SK-N-MC (cell line): Measurements from ENCODE around the gene ZBTB4.

Experiments
- DNase-seq: peaks from one replicate; pipeline ENCODE4 v3.0.0-alpha.2; 2011; ENCODE audit warnings: low read depth, low spot score
- H3K27ac ChIP-seq: fragments of 200-600 bp; sonication (generic); 2 replicates; pipeline ENCODE4 v1.5.1; 2016; ENCODE audit warnings: mixed run types
- H3K36me3 ChIP-seq: fragments of 200-600 bp; sonication (generic); 2 replicates; pipeline ENCODE4 v1.6.1; 2017; ENCODE audit warnings: antibody characterized with exemption, low read length, mixed read lengths; ENCODE audit not compliant: insufficient read depth
- H3K4me3 ChIP-seq: fragments of 200-600 bp; sonication (generic); 2 replicates; pipeline ENCODE4 v1.5.1; 2016
- H3K9ac ChIP-seq: fragments of 200-600 bp; sonication (generic); 2 replicates; pipeline ENCODE4 v1.8.0; 2017; ENCODE audit warnings: mixed run types, mixed read lengths; ENCODE audit not compliant: insufficient read length
- H3K9me3 ChIP-seq: fragments of 200-600 bp; sonication (generic); 2 replicates; pipeline ENCODE4 v1.6.1; 2017; ENCODE audit warnings: low read depth, mild to moderate bottlenecking, antibody characterized with exemption, low read length, moderate library complexity, mixed read lengths
- EZH2 ChIP-seq: fragments of 200-600 bp; sonication (generic); IDR thresholded peaks from one replicate; pipeline ENCODE4 v1.6.1; 2017; ENCODE audit warnings: antibody characterized with exemption
- FOXP2 ChIP-seq: optimal IDR thresholded peaks from 2 replicates; pipeline ENCODE3; 2011; ENCODE audit warnings: mild to moderate bottlenecking, moderate library complexity; ENCODE audit not compliant: insufficient read depth; ENCODE audit errors: extremely low read length, control extremely low read depth
- POLR2AphosphoS5 ChIP-seq: IDR thresholded peaks from 2 replicates; pipeline ENCODE4 v1.6.1; 2012; ENCODE audit warnings: mild to moderate bottlenecking, low read depth, low read length, borderline replicate concordance

Gene ZBTB4

GRCh38 chr17:7468290-7468689 is 11.1 kb downstream of the ZBTB4 start:
- no peak for DNase-seq
- Histone ChIP-seq H3K27ac (no peak overlapping the region), H3K9ac (no peak overlapping the region), H3K4me3 (no peak overlapping the region), H3K9me3 (no peaks in the 10 kb centered on the region), H3K36me3 (no peaks in the 10 kb centered on the region; the same call in 1 of the 2 replicates)
- TF ChIP-seq FOXP2 (no peak), POLR2AphosphoS5 (no peak), EZH2 (no peak)

- Histone ChIP-seq H3K27ac (no peak overlapping the region), H3K9ac (no peak overlapping the region), H3K36me3 (no peaks in the 10 kb centered on the region; the same call in 1 of the 2 replicates), H3K9me3 (no peaks in the 10 kb centered on the region), H3K4me3 (no peak overlapping the region)
- TF ChIP-seq EZH2 = no peak
- TF ChIP-seq FOXP2 = no peak
- TF ChIP-seq POLR2AphosphoS5 = no peak
- no peak for DNase-seq
Observed at GRCh38 chr17:7467498-7467897, 11.9 kb downstream of the ZBTB4 start.

- Histone ChIP-seq H3K27ac (no peak overlapping the region), H3K9me3 (no peaks in the 10 kb centered on the region)
Observed at GRCh38 chr17:7466639-7467341, 12.6 kb downstream of the ZBTB4 start.

GRCh38 chr17:7466318-7466638 is 13.2 kb downstream of the ZBTB4 start:
- no peaks in the 10 kb centered on the region for H3K9me3 ChIP-seq
- TF ChIP-seq EZH2 (no peak), POLR2AphosphoS5 (no peak), FOXP2 (no peak)
- no peaks in the 10 kb centered on the region; the same call in 1 of the 2 replicates for H3K36me3 ChIP-seq
- H3K4me3 ChIP-seq = no peak overlapping the region
- H3K27ac ChIP-seq = no peak overlapping the region
- H3K9ac ChIP-seq = no peak overlapping the region
- no peak for DNase-seq

More at GRCh38 chr17:7466639-7467341, 12.6 kb downstream of the ZBTB4 start:
- DNase-seq = no peak
- Histone ChIP-seq H3K9ac (no peak overlapping the region), H3K4me3 (no peak overlapping the region), H3K36me3 (no peaks in the 10 kb centered on the region; the same call in 1 of the 2 replicates)
- no peak for TF ChIP-seq EZH2
- no peak for TF ChIP-seq FOXP2
- TF ChIP-seq POLR2AphosphoS5 = no peak

- H3K9ac ChIP-seq = no peak overlapping the region
- H3K9me3 ChIP-seq = no peaks in the 10 kb centered on the region
- TF ChIP-seq POLR2AphosphoS5 (no peak), FOXP2 (no peak), EZH2 (no peak)
Observed at GRCh38 chr17:7465597-7466275, 13.7 kb downstream of the ZBTB4 start.

GRCh38 chr17:7464081-7464480 is 15.3 kb downstream of the ZBTB4 start:
- Histone ChIP-seq H3K9me3 (no peaks in the 10 kb centered on the region), H3K4me3 (no peak overlapping the region), H3K36me3 (no peaks in the 10 kb centered on the region; the same call in 1 of the 2 replicates), H3K27ac (no peak overlapping the region), H3K9ac (no peak overlapping the region)
- TF ChIP-seq FOXP2 (no peak), POLR2AphosphoS5 (no peak)
- DNase-seq = no peak

More at GRCh38 chr17:7465597-7466275, 13.7 kb downstream of the ZBTB4 start:
- Histone ChIP-seq H3K4me3 (no peak overlapping the region), H3K27ac (no peak overlapping the region), H3K36me3 (no peaks in the 10 kb centered on the region; the same call in 1 of the 2 replicates)
- DNase-seq = no peak

GRCh38 chr17:7463372-7463846 is 16.0 kb downstream of the ZBTB4 start:
- no peak for DNase-seq
- Histone ChIP-seq H3K4me3 (no peak overlapping the region), H3K9me3 (no peaks in the 10 kb centered on the region), H3K27ac (no peak overlapping the region), H3K9ac (no peak overlapping the region), H3K36me3 (no peaks in the 10 kb centered on the region; the same call in 1 of the 2 replicates)
- TF ChIP-seq FOXP2 = no peak
- no peak for TF ChIP-seq EZH2
- no peak for TF ChIP-seq POLR2AphosphoS5

GRCh38 chr17:7462474-7463371 is 16.7 kb downstream of the ZBTB4 start:
- Histone ChIP-seq H3K36me3 (no peaks in the 10 kb centered on the region; the same call in 1 of the 2 replicates), H3K27ac (no peak overlapping the region), H3K9me3 (no peaks in the 10 kb centered on the region), H3K4me3 (no peak overlapping the region), H3K9ac (no peak overlapping the region)
- no peak for DNase-seq
- TF ChIP-seq EZH2 (no peak), FOXP2 (no peak), POLR2AphosphoS5 (no peak)
